SK-N-SH (cell line): Measurements from ENCODE around the gene AIMP1. TPM values are rescaled to one million over a fixed set of nuclear protein-coding genes. Genes with fewer than 3 reads are reported as not detected.

Experiments
- CTCF ChIA-PET: fragments of 300-600, 350-600 bp; formaldehyde crosslinking; extraction: SDS; loops from one replicate; lab custom pipeline; 2021; lab: Yijun Ruan, JAX
- POLR2A ChIA-PET: fragments of 350-600 bp; sonication (Branson Sonifier 250); formaldehyde crosslinking; extraction: SDS; loops from one replicate; lab custom pipeline; 2020; ENCODE audit warnings: antibody characterized with exemption, inconsistent platforms; lab: Yijun Ruan, JAX
- DNase-seq: peaks from one replicate; pipeline ENCODE4 v3.0.0; 2012
- H2AFZ ChIP-seq: fragments of 200-600 bp; sonication (generic); 2 replicates; pipeline ENCODE4 v1.8.1; 2016; ENCODE audit warnings: antibody characterized with exemption, mild to moderate bottlenecking, low read depth
- H3F3A ChIP-seq: fragments of 200-600 bp; sonication (generic); replicated peaks from 2 replicates; pipeline ENCODE3; 2016; ENCODE audit warnings: antibody characterized with exemption, mild to moderate bottlenecking; ENCODE audit not compliant: insufficient read depth
- H3K27ac ChIP-seq, 2 experiments: fragments of 200-500 bp in 1 of 2; fragments of 200-600 bp in 1 of 2; sonication (Bioruptor generic) in 1 of 2; sonication (generic), shearing (Covaris generic) in 1 of 2; 2 replicates each; pipeline versions ENCODE4 v1.5.1 to v1.6.1; 2014 to 2016; ENCODE audit warnings: low read depth in 2 of 2, inconsistent platforms in 1 of 2, low read length in 1 of 2, mild to moderate bottlenecking in 1 of 2, mixed read lengths in 1 of 2
- H3K27me3 ChIP-seq: fragments of 200-600 bp; sonication (generic), shearing (Covaris generic); 2 replicates; pipeline ENCODE4 v1.6.1; 2016; ENCODE audit warnings: mixed run types; ENCODE audit not compliant: insufficient read depth
- H3K36me3 ChIP-seq, 2 experiments: fragments of 200-500 bp in 1 of 2; fragments of 200-600 bp in 1 of 2; sonication (Bioruptor generic) in 1 of 2; sonication (generic) in 1 of 2; replicated peaks in 1 of 2; 2 replicates each; pipeline versions ENCODE3 to v1.5.1; 2014 to 2016; ENCODE audit warnings: low read length in 1 of 2, mild to moderate bottlenecking in 1 of 2; ENCODE audit not compliant: insufficient read depth in 2 of 2, control insufficient read depth in 1 of 2
- H3K4me1 ChIP-seq, 2 experiments: fragments of 200-500 bp in 1 of 2; fragments of 200-600 bp in 1 of 2; sonication (Bioruptor generic) in 1 of 2; sonication (generic), shearing (Covaris generic) in 1 of 2; 2 replicates each; pipeline versions ENCODE4 v1.5.1 to v1.6.1; 2014 to 2016; ENCODE audit warnings: low read depth in 1 of 2, low read length in 1 of 2, mixed run types in 1 of 2; ENCODE audit not compliant: insufficient read depth in 2 of 2, control insufficient read depth in 1 of 2
- H3K4me2 ChIP-seq: fragments of 200-600 bp; sonication (generic), shearing (Covaris generic); 2 replicates; pipeline ENCODE4 v1.6.1; 2017; ENCODE audit warnings: mixed run types
- H3K4me3 ChIP-seq, 2 experiments: fragments of 200-500 bp in 1 of 2; fragments of 200-600 bp in 1 of 2; sonication (Bioruptor generic) in 1 of 2; sonication (generic), shearing (Covaris generic) in 1 of 2; 2 replicates each; pipeline versions ENCODE4 v1.5.1 to v1.8.1; 2014 to 2016; ENCODE audit warnings: low read depth in 2 of 2, inconsistent platforms in 1 of 2, low read length in 1 of 2, mild to moderate bottlenecking in 1 of 2, mixed read lengths in 1 of 2, moderate library complexity in 1 of 2
- H3K79me2 ChIP-seq: fragments of 200-600 bp; sonication (generic); 2 replicates; pipeline ENCODE4 v1.8.1; 2017; ENCODE audit warnings: mild to moderate bottlenecking; ENCODE audit not compliant: insufficient read depth
- H3K9ac ChIP-seq: fragments of 200-600 bp; sonication (generic); 2 replicates; pipeline ENCODE4 v1.6.1; 2017; ENCODE audit warnings: mixed run types
- H3K9me2 ChIP-seq: fragments of 200-600 bp; sonication (generic); 2 replicates; pipeline ENCODE4 v1.6.1; 2017; ENCODE audit warnings: mixed run types
- H3K9me3 ChIP-seq: fragments of 200-600 bp; sonication (generic); 2 replicates; pipeline ENCODE4 v1.6.1; 2017; ENCODE audit warnings: mixed run types, mild to moderate bottlenecking, moderate library complexity
- H4K20me1 ChIP-seq: fragments of 200-600 bp; sonication (generic); 2 replicates; pipeline ENCODE4 v1.6.1; 2017; ENCODE audit warnings: mild to moderate bottlenecking, mixed run types; ENCODE audit not compliant: insufficient read depth
- CTCF ChIP-seq: fragments of 200-600 bp; sonication (generic); IDR thresholded peaks from 2 replicates; pipeline ENCODE4 v1.6.1; 2017; ENCODE audit warnings: antibody characterized with exemption, mild to moderate bottlenecking, moderate library complexity
- ELF1 ChIP-seq: IDR thresholded peaks from 2 replicates; pipeline ENCODE4 v1.4.0; 2012
- EP300 ChIP-seq, 2 experiments: IDR thresholded peaks; 2 replicates each; pipeline versions ENCODE4 v1.4.0 to v1.6.1; 2012; ENCODE audit warnings: borderline replicate concordance in 1 of 2, low read depth in 1 of 2, low read length in 1 of 2
- EZH2phosphoT487 ChIP-seq: fragments of 200-600 bp; sonication (generic); IDR thresholded peaks from 2 replicates; pipeline ENCODE4 v1.6.1; 2017; ENCODE audit warnings: low read depth, mixed run types, mild to moderate bottlenecking, antibody characterized with exemption, moderate library complexity, borderline replicate concordance
- FOSL2 ChIP-seq: IDR thresholded peaks from 2 replicates; pipeline ENCODE4 v1.4.0; 2012; ENCODE audit warnings: low read depth, mild to moderate bottlenecking, moderate library complexity, borderline replicate concordance
- GATA2 ChIP-seq: sonication (generic); formaldehyde crosslinking; IDR thresholded peaks from 2 replicates; pipeline ENCODE4 v1.5.0; 2020; ENCODE audit warnings: mild to moderate bottlenecking, missing genetic modification reagents
- IRF3 ChIP-seq: fragments of 150-350 bp; IDR thresholded peaks from 2 replicates; pipeline ENCODE4 v1.6.1; 2016; ENCODE audit warnings: mild to moderate bottlenecking, low read depth, low read length
- NRF1 ChIP-seq: IDR thresholded peaks from 2 replicates; pipeline ENCODE4 v1.6.1; 2012; ENCODE audit warnings: low read depth, mild to moderate bottlenecking, low read length
- RCOR1 ChIP-seq: fragments of 150-350 bp; IDR thresholded peaks from 2 replicates; pipeline ENCODE4 v1.6.1; 2017; ENCODE audit warnings: antibody characterized with exemption, low read length
- REST ChIP-seq: IDR thresholded peaks from 2 replicates; pipeline ENCODE4 v1.6.1; 2012; ENCODE audit warnings: mild to moderate bottlenecking, low read depth, low read length, moderate library complexity
- TEAD4 ChIP-seq: IDR thresholded peaks from 2 replicates; pipeline ENCODE4 v1.4.0; 2012; ENCODE audit warnings: mild to moderate bottlenecking, borderline replicate concordance; ENCODE audit not compliant: insufficient read depth
- USF2 ChIP-seq: fragments of 150-350 bp; IDR thresholded peaks from 2 replicates; pipeline ENCODE4 v1.6.1; 2017; ENCODE audit warnings: antibody characterized with exemption, low read length, low read depth, borderline replicate concordance
- YY1 ChIP-seq: IDR thresholded peaks from 2 replicates; pipeline ENCODE4 v1.4.0; 2012; ENCODE audit warnings: low read depth, mild to moderate bottlenecking
- WGBS: methylation state at CpG from one replicate; pipeline ENCODE4 v1.1.6; 2017; ENCODE audit warnings: low lambda C conversion rate; 5-methylcytosine and 5-hydroxymethylcytosine counted together
- polyA plus RNA-seq, 3 experiments: library from polyadenylated mRNA; depleted of rRNA; stranded (reverse); fragments of >200 nt; gene quantifications; 2 replicates each; pipeline ENCODE4 v1.2.3, GENCODE V29; 2012
- TF ChIP-seq, protein P1 (sequence below): IDR thresholded peaks from 2 replicates; pipeline ENCODE4 v1.4.0; 2012; ENCODE audit warnings: low read depth, borderline replicate concordance
- TF ChIP-seq, protein P2 (sequence below): IDR thresholded peaks from 2 replicates; pipeline ENCODE4; 2012

The AIMP1 gene
- polyA plus RNA-seq, 1 of the 3 experiments (the other 2 are of a cell fraction): 14.0 TPM

GRCh38 chr4:106287353-106287969 is 28.9 kb upstream of the AIMP1 start (continued):
- no peak for TF ChIP-seq CTCF
- TF ChIP-seq, all 33 proteins: peak for 0

DNA sequence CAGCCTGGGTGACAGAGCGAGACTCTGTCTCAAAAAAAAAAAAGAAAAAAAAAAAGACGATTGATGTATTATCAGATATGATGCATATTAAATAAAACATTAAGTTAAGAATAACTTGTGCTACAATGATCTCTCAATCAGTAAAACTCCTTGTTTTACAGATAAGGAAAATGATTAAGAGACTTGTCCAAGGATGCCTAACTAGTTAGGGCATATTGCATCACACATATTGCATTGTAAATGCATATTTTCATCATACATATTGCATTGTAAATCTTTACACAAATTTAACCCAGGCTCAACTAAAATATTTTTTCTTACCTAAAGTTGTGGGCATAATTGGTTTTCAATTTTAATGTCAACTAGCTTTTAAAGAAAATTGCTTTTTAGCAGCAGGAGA is 26.6 kb upstream of the AIMP1 start:
- TF ChIP-seq FOSL2: no peak
- no peak for TF ChIP-seq EZH2phosphoT487
- no peak for TF ChIP-seq NRF1
- no peak for TF ChIP-seq YY1
- no peak for TF ChIP-seq GATA2 (CRISPR knock-in tag)
- TF ChIP-seq, protein P1, sequence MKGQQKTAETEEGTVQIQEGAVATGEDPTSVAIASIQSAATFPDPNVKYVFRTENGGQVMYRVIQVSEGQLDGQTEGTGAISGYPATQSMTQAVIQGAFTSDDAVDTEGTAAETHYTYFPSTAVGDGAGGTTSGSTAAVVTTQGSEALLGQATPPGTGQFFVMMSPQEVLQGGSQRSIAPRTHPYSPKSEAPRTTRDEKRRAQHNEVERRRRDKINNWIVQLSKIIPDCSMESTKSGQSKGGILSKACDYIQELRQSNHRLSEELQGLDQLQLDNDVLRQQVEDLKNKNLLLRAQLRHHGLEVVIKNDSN: no peak
- TF ChIP-seq, all 33 proteins: peak for 0
- WGBS: 93% methylated on average over 2 of the region's 2 CpGs
- CTCF ChIA-PET: no interaction called here

GRCh38 chr4:106291678-106292077 is 24.7 kb upstream of the AIMP1 start:
- no peaks in the 10 kb centered on the region for H3K9me3 ChIP-seq
- no peaks in the 10 kb centered on the region for H3K9me2 ChIP-seq
- no peak overlapping the region for H3K4me2 ChIP-seq
- peaks cover 3% of the 10 kb centered on the region; the same call in 1 of the 2 replicates for H3K79me2 ChIP-seq
- CTCF ChIA-PET: interaction anchor here (0.9 kb wide), 1 partner anchor 517 kb away, joined by 3 read pairs; no protein-coding TSS in a partner anchor
- H3F3A ChIP-seq: no peaks in the 10 kb centered on the region
- 98% methylated on average over 5 of the region's 5 CpGs for WGBS
- no peak overlapping the region for H3K4me3 ChIP-seq
- H3K27me3 ChIP-seq: no peaks in the 10 kb centered on the region
- no peak for DNase-seq
- H4K20me1 ChIP-seq: no peaks in the 10 kb centered on the region
- POLR2A ChIA-PET: no interaction called here
- no peak overlapping the region for H3K27ac ChIP-seq
- H3K4me1 ChIP-seq: no peaks in the 10 kb centered on the region
- H3K36me3 ChIP-seq: peaks cover 41 to 50% of the 10 kb centered on the region in 2 experiments
- H3K9ac ChIP-seq: no peak overlapping the region
- no peak overlapping the region for H2AFZ ChIP-seq
- no peak for TF ChIP-seq ELF1
- no peak for TF ChIP-seq EP300 (IDR thresholded peaks at IDR 0.05; ENCODE audit: borderline replicate concordance in 1 of 2, low read depth in 1 of 2, low read length in 1 of 2)
- TF ChIP-seq IRF3: no peak
- TF ChIP-seq, protein P2, sequence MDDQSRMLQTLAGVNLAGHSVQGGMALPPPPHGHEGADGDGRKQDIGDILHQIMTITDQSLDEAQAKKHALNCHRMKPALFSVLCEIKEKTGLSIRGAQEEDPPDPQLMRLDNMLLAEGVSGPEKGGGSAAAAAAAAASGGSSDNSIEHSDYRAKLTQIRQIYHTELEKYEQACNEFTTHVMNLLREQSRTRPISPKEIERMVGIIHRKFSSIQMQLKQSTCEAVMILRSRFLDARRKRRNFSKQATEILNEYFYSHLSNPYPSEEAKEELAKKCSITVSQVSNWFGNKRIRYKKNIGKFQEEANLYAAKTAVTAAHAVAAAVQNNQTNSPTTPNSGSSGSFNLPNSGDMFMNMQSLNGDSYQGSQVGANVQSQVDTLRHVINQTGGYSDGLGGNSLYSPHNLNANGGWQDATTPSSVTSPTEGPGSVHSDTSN: no peak
- no peak for TF ChIP-seq RCOR1
- TF ChIP-seq USF2: no peak
- no peak for TF ChIP-seq TEAD4
- no peak for TF ChIP-seq REST

More for the DNA sequence above, 26.6 kb upstream of the AIMP1 start:
- Histone ChIP-seq H2AFZ (no peak overlapping the region), H3F3A (no peaks in the 10 kb centered on the region), H3K27ac (no peak overlapping the region), H3K27me3 (no peaks in the 10 kb centered on the region), H4K20me1 (no peaks in the 10 kb centered on the region; the same call in 1 of the 2 replicates), H3K79me2 (peaks cover 3% of the 10 kb centered on the region; the same call in 1 of the 2 replicates), H3K4me3 (no peak overlapping the region), H3K4me1 (no peaks in the 10 kb centered on the region; a peak in 1 of 4 replicates), H3K9ac (no peak overlapping the region), H3K36me3 (peaks cover 29 to 31% of the 10 kb centered on the region in 2 experiments), H3K9me2 (no peaks in the 10 kb centered on the region), H3K9me3 (no peaks in the 10 kb centered on the region), H3K4me2 (no peak overlapping the region)
- POLR2A ChIA-PET: no interaction called here
- no peak for DNase-seq
